Measurements from ENCODE around the gene AMBP. TPM values are rescaled to one million over a fixed set of nuclear protein-coding genes. Genes with fewer than 3 reads are reported as not detected.
A peak's percentile ranks its signal among the peaks of the same experiment; 100 is the strongest.

Gene AMBP
- total and polyA plus RNA-seq, 4 donors: 3,440 to 6,678 (median 4,863) TPM

DNA sequence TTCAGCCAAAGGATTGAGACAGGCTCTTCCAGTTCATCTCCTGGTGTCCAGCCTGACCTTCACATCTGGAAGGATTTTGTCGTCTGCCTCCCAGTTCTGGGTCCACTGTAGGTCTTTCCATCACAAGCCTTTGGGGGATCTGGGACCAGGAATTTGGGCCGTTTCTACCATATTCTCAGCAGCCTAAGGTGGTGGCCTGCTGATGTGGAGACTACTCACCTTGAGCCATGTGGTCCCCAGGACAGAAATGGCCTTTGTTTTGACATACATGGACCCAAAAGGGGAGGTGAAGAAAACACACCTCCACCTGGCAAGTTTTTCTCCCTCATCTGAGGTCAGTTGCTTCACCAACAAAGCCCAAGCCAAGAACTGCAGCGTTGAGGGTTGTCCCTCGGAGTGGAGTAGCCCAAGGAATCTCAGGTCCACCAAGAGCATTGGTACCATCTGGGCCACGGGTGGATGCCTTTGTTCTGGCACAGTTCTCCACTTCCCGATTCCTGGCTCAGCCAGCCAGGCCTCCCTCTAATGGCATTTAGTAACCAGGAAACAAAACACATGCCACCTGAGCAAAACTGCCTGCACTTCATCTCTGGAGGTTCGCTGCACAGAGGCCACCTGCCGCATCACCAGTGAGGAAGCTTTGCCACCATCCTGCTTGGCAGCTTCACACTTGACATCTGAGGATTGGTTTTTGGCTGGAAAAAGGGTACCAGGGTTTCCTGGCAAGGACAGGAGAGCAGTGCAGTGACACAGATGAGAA lies 24.7 kb downstream of the AMBP start:
- peak; percentile 16 for DNase-seq (ENCODE audit: low spot score)
- no peak for TF ChIP-seq YY1 (IDR thresholded peaks at IDR 0.05)
- TF ChIP-seq TAF1 (conservative IDR thresholded peaks at IDR 0.05): no peak
- TF ChIP-seq GABPA (IDR thresholded peaks at IDR 0.05 in 1 of 2, conservative IDR thresholded peaks at IDR 0.05 in 1 of 2): no peak
- TF ChIP-seq EGR1 (IDR thresholded peaks at IDR 0.05; ENCODE audit: low read depth in 2 of 2): no peak
- TF ChIP-seq, protein P1, sequence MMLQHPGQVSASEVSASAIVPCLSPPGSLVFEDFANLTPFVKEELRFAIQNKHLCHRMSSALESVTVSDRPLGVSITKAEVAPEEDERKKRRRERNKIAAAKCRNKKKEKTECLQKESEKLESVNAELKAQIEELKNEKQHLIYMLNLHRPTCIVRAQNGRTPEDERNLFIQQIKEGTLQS (IDR thresholded peaks at IDR 0.05): no peak
- no peak for TF ChIP-seq HNF4G (IDR thresholded peaks at IDR 0.05)
- TF ChIP-seq, protein P2, sequence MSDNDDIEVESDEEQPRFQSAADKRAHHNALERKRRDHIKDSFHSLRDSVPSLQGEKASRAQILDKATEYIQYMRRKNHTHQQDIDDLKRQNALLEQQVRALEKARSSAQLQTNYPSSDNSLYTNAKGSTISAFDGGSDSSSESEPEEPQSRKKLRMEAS (IDR thresholded peaks at IDR 0.05): no peak
- no peak for TF ChIP-seq RAD21 (IDR thresholded peaks at IDR 0.05)
- no peak for TF ChIP-seq FOXA2 (IDR thresholded peaks at IDR 0.05)
- TF ChIP-seq, protein P3, sequence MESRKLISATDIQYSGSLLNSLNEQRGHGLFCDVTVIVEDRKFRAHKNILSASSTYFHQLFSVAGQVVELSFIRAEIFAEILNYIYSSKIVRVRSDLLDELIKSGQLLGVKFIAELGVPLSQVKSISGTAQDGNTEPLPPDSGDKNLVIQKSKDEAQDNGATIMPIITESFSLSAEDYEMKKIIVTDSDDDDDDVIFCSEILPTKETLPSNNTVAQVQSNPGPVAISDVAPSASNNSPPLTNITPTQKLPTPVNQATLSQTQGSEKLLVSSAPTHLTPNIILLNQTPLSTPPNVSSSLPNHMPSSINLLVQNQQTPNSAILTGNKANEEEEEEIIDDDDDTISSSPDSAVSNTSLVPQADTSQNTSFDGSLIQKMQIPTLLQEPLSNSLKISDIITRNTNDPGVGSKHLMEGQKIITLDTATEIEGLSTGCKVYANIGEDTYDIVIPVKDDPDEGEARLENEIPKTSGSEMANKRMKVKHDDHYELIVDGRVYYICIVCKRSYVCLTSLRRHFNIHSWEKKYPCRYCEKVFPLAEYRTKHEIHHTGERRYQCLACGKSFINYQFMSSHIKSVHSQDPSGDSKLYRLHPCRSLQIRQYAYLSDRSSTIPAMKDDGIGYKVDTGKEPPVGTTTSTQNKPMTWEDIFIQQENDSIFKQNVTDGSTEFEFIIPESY (IDR thresholded peaks at IDR 0.05): no peak
- no peak for TF ChIP-seq HNF4A (conservative IDR thresholded peaks at IDR 0.05)
- H3K27me3 ChIP-seq (ENCODE audit: control insufficient read depth in 4 of 4, insufficient read depth in 4 of 4, low read length in 3 of 4): no peaks in the 10 kb centered on the region
- H3K36me3 ChIP-seq (ENCODE audit: control insufficient read depth in 4 of 4, insufficient read depth in 3 of 4, low read depth in 1 of 4, low read length in 3 of 4): peaks cover 5 to 21% (median 13%) of the 10 kb centered on the region in 4 donors
- WGBS: 88% methylated on average over 8 of the region's 8 CpGs
- no peaks in the 10 kb centered on the region for H3K4me1 ChIP-seq (ENCODE audit: control insufficient read depth in 4 of 4, insufficient read depth in 4 of 4, low read length in 3 of 4)
- no peak overlapping the region for H3K9ac ChIP-seq (ENCODE audit: low read depth in 1 of 2, low read length in 2 of 2)
- no peaks in the 10 kb centered on the region for H3K9me3 ChIP-seq (ENCODE audit: control insufficient read depth in 4 of 4, low read length in 3 of 4)
- no peak overlapping the region for H3K27ac ChIP-seq (ENCODE audit: low read depth in 1 of 2, low read length in 2 of 2)
- H3K4me3 ChIP-seq (ENCODE audit: low read depth in 1 of 3, low read length in 3 of 3): no peak overlapping the region

DNA sequence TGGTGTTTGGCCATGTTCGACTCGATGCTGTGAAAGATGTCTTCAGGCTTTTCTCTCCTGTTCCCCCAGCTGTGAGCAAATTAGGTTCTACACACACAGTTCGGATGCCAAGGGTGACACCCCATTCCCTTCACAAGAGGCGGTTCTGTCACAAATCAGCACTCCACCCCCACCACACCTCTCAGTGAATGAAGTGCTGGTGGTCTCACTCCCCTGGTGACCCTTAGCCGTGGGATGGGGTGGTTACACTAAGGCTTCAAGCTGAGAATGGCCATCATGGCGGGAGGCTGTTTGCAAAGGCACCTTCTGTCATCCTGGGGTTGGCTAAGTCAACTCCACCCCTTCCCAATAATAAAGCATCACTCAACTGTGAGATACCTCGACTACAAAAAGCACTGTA lies 26.4 kb downstream of the AMBP start:
- Histone ChIP-seq H3K27me3 (ENCODE audit: control insufficient read depth in 4 of 4, insufficient read depth in 4 of 4, low read length in 3 of 4) (no peaks in the 10 kb centered on the region), H3K4me3 (ENCODE audit: low read depth in 1 of 3, low read length in 3 of 3) (no peak overlapping the region), H3K9ac (ENCODE audit: low read depth in 1 of 2, low read length in 2 of 2) (no peak overlapping the region), H3K27ac (ENCODE audit: low read depth in 1 of 2, low read length in 2 of 2) (no peak overlapping the region), H3K36me3 (ENCODE audit: control insufficient read depth in 4 of 4, insufficient read depth in 3 of 4, low read depth in 1 of 4, low read length in 3 of 4) (peaks cover 5 to 25% (median 19%) of the 10 kb centered on the region in 4 donors), H3K4me1 (ENCODE audit: control insufficient read depth in 4 of 4, insufficient read depth in 4 of 4, low read length in 3 of 4) (no peaks in the 10 kb centered on the region), H3K9me3 (ENCODE audit: control insufficient read depth in 4 of 4, low read length in 3 of 4) (no peaks in the 10 kb centered on the region)
- 81% methylated on average over 7 of the region's 7 CpGs for WGBS
- DNase-seq (ENCODE audit: low spot score): peak; percentile 3
- TF ChIP-seq YY1 (IDR thresholded peaks at IDR 0.05): no peak
- TF ChIP-seq HNF4A (conservative IDR thresholded peaks at IDR 0.05): no peak
- TF ChIP-seq FOXA1 (IDR thresholded peaks at IDR 0.05): no peak
- TF ChIP-seq, protein P2 (IDR thresholded peaks at IDR 0.05): no peak
- TF ChIP-seq HNF4G (IDR thresholded peaks at IDR 0.05): no peak
- no peak for TF ChIP-seq JUND (IDR thresholded peaks at IDR 0.05)
- no peak for TF ChIP-seq RAD21 (IDR thresholded peaks at IDR 0.05)

DNA sequence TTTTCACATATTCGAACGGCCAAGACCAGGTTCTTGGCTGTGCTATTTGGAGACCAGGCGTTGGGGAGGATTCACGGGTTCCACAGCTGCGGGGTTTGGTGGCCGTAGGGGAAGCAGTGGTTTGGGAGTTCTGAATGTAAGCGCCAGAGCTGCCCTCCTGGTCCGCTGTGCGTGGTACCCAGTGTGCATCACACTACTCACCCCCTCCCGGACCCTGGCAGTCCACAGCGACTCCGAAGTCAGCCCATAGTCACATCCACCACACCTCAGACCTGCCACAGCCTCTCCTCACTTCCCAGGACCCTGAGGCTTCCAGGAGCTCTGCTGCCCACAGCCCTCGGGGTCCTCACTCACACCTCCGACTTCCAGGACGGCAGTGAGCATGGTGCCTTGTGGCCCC lies 26.8 kb downstream of the AMBP start:
- WGBS: 97% methylated on average over 15 of the region's 15 CpGs
- TF ChIP-seq RXRA (IDR thresholded peaks at IDR 0.05) (no peak), RAD21 (IDR thresholded peaks at IDR 0.05) (no peak), FOXA1 (IDR thresholded peaks at IDR 0.05) (no peak), NR2F2 (IDR thresholded peaks at IDR 0.05) (no peak), TAF1 (conservative IDR thresholded peaks at IDR 0.05) (no peak), SP1 (IDR thresholded peaks at IDR 0.05) (no peak), JUND (IDR thresholded peaks at IDR 0.05) (no peak), FOXA2 (IDR thresholded peaks at IDR 0.05) (no peak), HNF4A (conservative IDR thresholded peaks at IDR 0.05) (no peak), YY1 (IDR thresholded peaks at IDR 0.05) (no peak), GABPA (IDR thresholded peaks at IDR 0.05 in 1 of 2, conservative IDR thresholded peaks at IDR 0.05 in 1 of 2) (no peak)
- TF ChIP-seq, protein P4, sequence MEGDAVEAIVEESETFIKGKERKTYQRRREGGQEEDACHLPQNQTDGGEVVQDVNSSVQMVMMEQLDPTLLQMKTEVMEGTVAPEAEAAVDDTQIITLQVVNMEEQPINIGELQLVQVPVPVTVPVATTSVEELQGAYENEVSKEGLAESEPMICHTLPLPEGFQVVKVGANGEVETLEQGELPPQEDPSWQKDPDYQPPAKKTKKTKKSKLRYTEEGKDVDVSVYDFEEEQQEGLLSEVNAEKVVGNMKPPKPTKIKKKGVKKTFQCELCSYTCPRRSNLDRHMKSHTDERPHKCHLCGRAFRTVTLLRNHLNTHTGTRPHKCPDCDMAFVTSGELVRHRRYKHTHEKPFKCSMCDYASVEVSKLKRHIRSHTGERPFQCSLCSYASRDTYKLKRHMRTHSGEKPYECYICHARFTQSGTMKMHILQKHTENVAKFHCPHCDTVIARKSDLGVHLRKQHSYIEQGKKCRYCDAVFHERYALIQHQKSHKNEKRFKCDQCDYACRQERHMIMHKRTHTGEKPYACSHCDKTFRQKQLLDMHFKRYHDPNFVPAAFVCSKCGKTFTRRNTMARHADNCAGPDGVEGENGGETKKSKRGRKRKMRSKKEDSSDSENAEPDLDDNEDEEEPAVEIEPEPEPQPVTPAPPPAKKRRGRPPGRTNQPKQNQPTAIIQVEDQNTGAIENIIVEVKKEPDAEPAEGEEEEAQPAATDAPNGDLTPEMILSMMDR (IDR thresholded peaks at IDR 0.05; ENCODE audit: low read depth, low read length, missing input control): no peak
- TF ChIP-seq, protein P3 (IDR thresholded peaks at IDR 0.05): no peak
- TF ChIP-seq, protein P1 (IDR thresholded peaks at IDR 0.05): no peak

More for the DNA sequence above, 26.8 kb downstream of the AMBP start:
- Histone ChIP-seq H3K9ac (ENCODE audit: low read depth in 1 of 2, low read length in 2 of 2) (no peak overlapping the region), H3K4me3 (ENCODE audit: low read depth in 1 of 3, low read length in 3 of 3) (no peak overlapping the region), H3K27me3 (ENCODE audit: control insufficient read depth in 4 of 4, insufficient read depth in 4 of 4, low read length in 3 of 4) (no peaks in the 10 kb centered on the region), H3K36me3 (ENCODE audit: control insufficient read depth in 4 of 4, insufficient read depth in 3 of 4, low read depth in 1 of 4, low read length in 3 of 4) (peaks cover 5 to 25% (median 19%) of the 10 kb centered on the region in 4 donors), H3K4me1 (ENCODE audit: control insufficient read depth in 4 of 4, insufficient read depth in 4 of 4, low read length in 3 of 4) (no peaks in the 10 kb centered on the region), H3K27ac (ENCODE audit: low read depth in 1 of 2, low read length in 2 of 2) (no peak overlapping the region), H3K9me3 (ENCODE audit: control insufficient read depth in 4 of 4, low read length in 3 of 4) (no peaks in the 10 kb centered on the region)
- peak; percentile 5 for DNase-seq (ENCODE audit: low spot score)
